Suppressor macrophage treated with lipopolysaccharide for 4 hours (primary cell): ENCODE results near the gene ZC4H2.
"Not testable (repeated sequence)": the region's sequence is repeated elsewhere in the genome, so short reads cannot be mapped to it uniquely, and the experiment has no call there.

Experiments
- DNase-seq: peaks from one replicate; pipeline ENCODE4 v3.0.0-alpha.2; 2020

The ZC4H2 gene

DNA sequence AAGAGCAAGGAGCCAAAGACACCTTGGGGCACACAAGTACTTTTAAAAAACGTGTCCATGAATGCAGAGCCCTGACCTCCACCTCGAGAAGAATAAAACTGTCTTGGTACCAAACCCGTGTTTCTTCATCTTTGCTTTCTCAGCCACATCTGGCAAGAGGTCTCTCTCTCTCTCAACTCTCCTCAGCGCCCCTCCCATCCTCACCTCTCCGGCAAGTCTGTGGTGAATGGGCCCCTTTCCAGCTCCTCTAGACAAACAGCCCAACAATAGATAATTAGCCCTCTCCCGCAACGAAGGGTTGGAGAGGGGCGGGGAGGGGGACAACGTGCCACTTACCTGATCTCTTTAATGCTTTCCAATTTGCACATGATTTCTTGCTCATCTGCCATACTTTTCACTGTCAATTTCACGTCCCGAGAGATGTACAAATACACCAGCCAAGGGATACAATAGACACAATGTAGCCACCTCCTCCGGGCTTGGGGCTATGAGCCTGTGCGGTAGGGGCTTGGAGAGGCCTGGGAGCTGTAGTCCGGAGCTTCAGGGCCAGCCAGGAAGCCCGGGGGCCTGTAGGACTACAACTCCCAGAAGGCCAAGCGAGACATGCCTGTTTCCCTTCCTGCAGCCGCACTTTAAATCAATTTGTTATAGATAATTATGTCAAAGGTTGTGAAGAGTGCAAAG, at the start of gene ZC4H2:
ZC4H2 (minus strand) TSS at position 462 of the 684 bp plus-strand sequence; CDS start at position 389, 73 bp downstream.
- peak; percentile 72 for DNase-seq

DNA sequence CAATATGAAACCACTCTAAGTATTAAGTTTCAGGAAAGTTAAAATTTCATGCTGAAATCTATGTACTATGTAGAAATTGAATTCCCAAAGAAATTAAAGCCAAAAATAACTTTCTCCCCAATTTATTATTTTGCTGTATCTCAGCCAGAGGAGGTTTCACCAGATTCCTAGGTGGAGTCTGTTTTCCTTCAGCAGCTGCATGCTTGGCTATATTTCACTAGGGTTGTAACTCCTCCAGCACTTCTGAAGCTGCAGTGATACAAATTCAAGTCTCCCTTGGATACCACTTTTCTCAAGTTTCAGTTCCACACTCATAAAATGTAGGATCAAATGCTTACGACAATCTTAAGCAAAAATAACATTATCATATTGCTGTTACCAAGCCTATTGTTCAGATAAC, 41.2 kb upstream of the ZC4H2 start:
- no peak for DNase-seq

DNA sequence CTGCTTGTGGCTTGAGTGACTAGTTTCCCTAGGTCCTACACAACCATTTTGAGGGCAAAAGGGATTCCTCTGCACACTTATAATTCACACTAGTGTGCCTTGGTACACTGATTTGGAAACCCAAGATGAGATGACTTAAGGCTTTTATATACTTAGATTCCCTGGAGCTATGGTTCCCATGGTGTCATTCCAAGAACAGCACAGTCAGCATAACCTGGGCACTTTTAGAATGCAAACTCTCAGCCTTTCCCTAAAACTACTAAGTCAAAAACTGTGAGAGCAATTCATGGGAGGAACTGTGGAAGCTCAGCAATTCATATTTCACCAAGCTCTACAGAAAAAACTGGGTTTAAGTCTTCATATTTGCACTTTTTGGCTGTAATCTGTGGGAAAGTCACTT, 38.0 kb upstream of the ZC4H2 start:
- DNase-seq, result no peak

- no peak for DNase-seq
These were observed 33.2 kb upstream of the ZC4H2 start for GRCh38 chrX:65009459-65009858.

- not testable (repeated sequence) for DNase-seq
These were observed 26.0 kb upstream of the ZC4H2 start for GRCh38 chrX:65002208-65002607.

DNA sequence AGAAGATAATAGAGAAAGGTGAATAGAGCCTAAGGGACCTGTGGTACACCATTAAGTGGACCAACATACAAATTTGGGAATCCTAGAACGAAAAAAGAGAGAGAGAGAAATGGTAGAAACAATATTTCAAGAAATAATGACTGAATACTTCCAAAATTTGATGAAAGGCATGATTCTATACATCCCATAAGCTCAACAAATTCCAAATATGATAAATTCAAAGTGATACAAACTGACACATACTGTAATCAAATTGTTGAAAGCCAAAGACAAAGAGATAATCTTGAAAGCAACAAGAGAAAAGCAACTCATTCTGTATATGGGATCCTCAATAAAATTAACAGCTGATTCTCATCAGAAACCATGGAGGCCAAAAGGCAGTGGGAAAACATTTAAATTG, 20.6 kb upstream of the ZC4H2 start:
- DNase-seq, result no peak

- DNase-seq, result no peak
These were observed 18.0 kb upstream of the ZC4H2 start for GRCh38 chrX:64994131-64994798.

DNA sequence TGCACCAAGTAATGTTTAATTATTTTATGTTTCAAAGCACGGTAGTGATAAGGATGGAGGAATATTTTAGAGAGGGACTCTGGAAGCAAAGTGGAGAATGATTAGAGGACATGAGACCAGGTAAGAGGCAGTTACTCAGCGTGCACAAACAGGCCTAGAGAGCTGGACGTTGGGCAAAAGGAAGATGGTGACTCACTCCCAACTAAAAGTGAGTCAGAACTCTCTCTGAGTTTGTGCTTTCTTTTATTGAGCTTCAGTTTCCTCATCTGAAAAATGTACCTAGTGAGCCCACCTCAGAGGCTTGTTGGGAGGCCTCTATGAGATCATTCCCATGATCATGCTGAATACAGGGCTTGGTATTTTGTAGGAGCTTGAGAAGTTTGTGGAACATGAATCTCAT, 1.6 kb upstream of the ZC4H2 start:
- no peak for DNase-seq

DNA sequence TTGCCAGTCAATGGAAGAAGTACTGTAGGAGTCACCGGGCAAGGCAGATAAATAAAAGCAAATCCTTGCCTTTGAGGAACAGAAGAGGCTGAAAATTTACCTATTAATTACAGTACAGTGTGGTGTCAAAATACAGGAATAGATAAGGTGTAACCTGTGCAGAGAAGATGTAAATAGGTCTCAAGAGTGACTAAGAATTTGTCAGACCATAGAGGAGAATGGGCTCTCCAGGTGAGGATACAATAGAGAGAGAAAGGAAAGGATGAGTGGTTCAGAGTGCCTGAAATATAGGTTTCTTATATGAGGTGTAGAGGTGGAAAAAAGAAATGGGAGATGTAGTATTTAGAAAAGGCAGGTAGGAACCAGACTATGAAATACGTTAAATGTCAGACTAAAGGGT, 801 bp upstream of the ZC4H2 start:
- no peak for DNase-seq

GRCh38 chrX:64976673-64977040, 407 bp upstream of the ZC4H2 start:
- no peak for DNase-seq

- peak; percentile 5 for DNase-seq
These were observed 759 bp downstream of the ZC4H2 start for GRCh38 chrX:64975491-64975890.

DNA sequence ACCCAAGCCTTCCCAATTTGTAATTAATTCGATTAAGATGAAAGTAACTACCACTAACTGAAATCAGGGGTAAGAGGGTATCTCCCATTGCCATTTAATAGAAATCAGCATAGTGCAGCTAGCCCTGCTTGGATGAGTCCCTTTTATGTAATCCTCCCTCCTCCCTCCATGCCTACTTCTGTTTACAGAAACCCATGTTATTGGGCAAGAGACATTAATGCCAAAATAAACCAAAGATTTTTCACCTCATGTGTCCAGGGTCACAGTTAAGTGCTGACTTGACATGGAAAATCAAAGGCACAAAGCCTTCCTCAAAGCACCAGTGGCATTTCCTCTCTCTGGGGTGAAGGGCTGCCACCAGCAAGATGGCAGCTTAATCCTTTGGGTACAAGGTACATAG, 50.8 kb downstream of the ZC4H2 start:
- no peak for DNase-seq

DNA sequence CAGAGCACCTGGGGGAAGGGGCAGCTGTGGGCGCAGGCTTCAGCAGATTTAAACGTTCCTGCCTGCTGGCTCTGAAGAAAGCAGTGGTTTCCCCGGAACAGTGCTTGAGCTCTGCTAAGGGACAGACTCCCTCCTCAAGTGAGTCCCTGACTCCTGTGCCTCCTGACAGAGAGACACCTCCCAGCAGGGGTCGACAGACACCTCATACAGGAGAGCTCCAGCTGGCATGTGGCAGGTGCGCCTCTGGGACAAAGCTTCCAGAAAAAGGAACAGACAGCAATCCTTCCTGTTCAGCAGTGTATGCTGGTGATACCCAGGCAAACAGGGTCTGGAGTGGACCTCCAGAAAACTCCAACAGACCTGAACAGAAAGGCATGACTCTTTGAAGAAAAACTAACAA, 68.1 kb downstream of the ZC4H2 start:
- no peak for DNase-seq

DNA sequence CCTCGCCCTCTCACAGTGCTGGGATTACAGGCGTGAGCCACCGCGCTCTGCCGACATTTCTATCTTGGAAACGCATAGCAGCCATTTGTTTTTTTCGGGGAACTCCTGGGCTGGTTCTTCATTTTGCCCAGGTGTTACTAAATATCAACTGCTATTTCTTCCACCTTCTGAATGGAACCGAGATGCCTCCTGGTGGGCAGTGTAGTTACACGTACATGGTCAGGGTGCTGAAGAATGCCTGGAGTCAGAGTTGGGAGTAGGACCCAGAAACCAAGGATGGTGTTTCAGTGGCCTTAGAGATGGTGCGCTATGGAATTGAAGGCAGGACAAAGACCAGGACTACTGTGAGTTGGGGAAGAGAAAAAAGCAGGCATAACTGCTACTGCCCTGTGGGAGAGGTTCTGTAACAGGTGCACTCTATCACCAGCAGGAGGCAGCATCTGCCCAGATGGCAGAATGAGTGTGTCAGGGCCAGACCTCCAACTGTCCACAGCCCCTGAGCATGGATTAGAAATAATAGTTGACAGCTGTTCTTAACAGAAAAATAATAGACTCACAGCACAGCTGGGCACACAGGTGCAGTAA, 81.7 kb downstream of the ZC4H2 start:
- peak; percentile 51 for DNase-seq

DNA sequence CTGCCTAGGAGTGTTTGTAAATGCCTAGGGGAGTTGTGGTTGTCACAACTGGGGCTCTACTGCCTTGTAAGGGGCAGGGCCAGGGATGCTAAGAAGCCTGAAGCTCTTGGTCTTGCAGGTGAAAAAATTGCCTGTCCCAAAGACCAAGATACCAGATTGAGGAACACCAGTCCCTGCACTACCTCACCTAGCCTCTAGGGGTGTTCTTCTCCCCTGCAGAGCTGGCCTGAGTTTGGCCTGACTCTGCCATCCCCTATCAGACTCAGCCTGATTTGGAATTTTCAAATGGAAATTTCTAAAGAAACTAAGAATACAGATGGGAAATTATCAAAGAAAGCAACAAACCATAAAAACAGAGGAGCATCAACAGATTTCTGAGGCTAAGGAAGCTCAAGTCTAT, 90.4 kb downstream of the ZC4H2 start:
- no peak for DNase-seq

GRCh38 chrX:64878709-64879108, 97.5 kb downstream of the ZC4H2 start:
- DNase-seq, result not testable (repeated sequence)

DNA sequence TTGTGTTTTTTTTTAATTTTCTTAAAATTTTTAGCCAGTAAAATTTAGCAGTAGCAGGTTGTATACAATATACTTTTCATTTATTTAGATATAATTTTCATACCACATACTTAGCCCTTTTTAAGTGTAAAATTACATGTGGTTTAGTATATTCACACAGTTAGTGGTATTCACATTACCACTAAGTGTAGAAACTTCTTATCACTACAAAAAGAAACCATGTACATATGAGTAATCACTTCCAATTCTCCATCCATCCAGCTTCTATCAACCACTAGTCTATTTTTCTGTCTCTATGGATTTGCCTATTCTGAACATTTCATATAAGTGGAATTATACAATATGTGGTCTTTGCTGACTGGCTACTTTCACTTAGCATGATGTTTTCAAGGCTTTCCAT, 109.0 kb downstream of the ZC4H2 start:
- DNase-seq, result no peak
